Measurements from ENCODE around the gene MALRD1. TPM values are rescaled to one million over a fixed set of nuclear protein-coding genes. Genes with fewer than 3 reads are reported as not detected.
"Not testable (repeated sequence)": the region's sequence is repeated elsewhere in the genome, so short reads cannot be mapped to it uniquely, and the experiment has no call there.

MALRD1 gene
- total and polyA plus RNA-seq, 5 donors, result 0.58 to 2.7 (median 2.0) TPM

GRCh38 chr10:19488592-19489280 is 440.1 kb downstream of the MALRD1 start:
- intact Hi-C loops (cut with DNase I), result no loop called here
- Histone ChIP-seq H3K4me3 (ENCODE audit: low read length) (peak overlapping the region; percentile 46), H3K27ac (ENCODE audit: low read length) (no peak overlapping the region), H3K27me3 (ENCODE audit: control insufficient read depth, insufficient read depth) (no peaks in the 10 kb centered on the region), H3K9me3 (ENCODE audit: control insufficient read depth, low read length) (no peaks in the 10 kb centered on the region), H3K4me1 (ENCODE audit: control insufficient read depth, insufficient read depth, low read length) (no peaks in the 10 kb centered on the region)
- ATAC-seq (peak; percentile 76 to 97), DNase-seq (peak; percentile 58 to 91 (median 87))
- WGBS, result 30% methylated on average over 23 of the region's 23 CpGs

GRCh38 chr10:19491166-19491565 is 442.6 kb downstream of the MALRD1 start:
- Histone ChIP-seq H3K27ac (ENCODE audit: low read length) (no peak overlapping the region), H3K4me3 (ENCODE audit: low read length) (no peak overlapping the region), H3K27me3 (ENCODE audit: control insufficient read depth, insufficient read depth) (no peaks in the 10 kb centered on the region), H3K4me1 (ENCODE audit: control insufficient read depth, insufficient read depth, low read length) (no peaks in the 10 kb centered on the region), H3K9me3 (ENCODE audit: control insufficient read depth, low read length) (no peaks in the 10 kb centered on the region)
- ATAC-seq, result no peak
- WGBS, result 93% methylated on average over 2 of the region's 2 CpGs
- intact Hi-C loops (cut with DNase I), result no loop called here
- no peak for DNase-seq

GRCh38 chr10:19493917-19494316 is 445.3 kb downstream of the MALRD1 start:
- H3K4me1 ChIP-seq (ENCODE audit: control insufficient read depth, insufficient read depth, low read length), result no peaks in the 10 kb centered on the region
- no peaks in the 10 kb centered on the region for H3K9me3 ChIP-seq (ENCODE audit: control insufficient read depth, low read length)
- intact Hi-C loops (cut with DNase I), result no loop called here
- 87% methylated on average over 3 of the region's 3 CpGs for WGBS
- no peak overlapping the region for H3K4me3 ChIP-seq (ENCODE audit: low read length)
- no peaks in the 10 kb centered on the region for H3K27me3 ChIP-seq (ENCODE audit: control insufficient read depth, insufficient read depth)
- ATAC-seq (no peak), DNase-seq (no peak)
- no peak overlapping the region for H3K27ac ChIP-seq (ENCODE audit: low read length)

- 91% methylated on average over 4 of the region's 4 CpGs for WGBS
- Histone ChIP-seq H3K4me3 (ENCODE audit: low read length) (no peak overlapping the region), H3K27me3 (ENCODE audit: control insufficient read depth, insufficient read depth) (no peaks in the 10 kb centered on the region), H3K9me3 (ENCODE audit: control insufficient read depth, low read length) (no peaks in the 10 kb centered on the region), H3K4me1 (ENCODE audit: control insufficient read depth, insufficient read depth, low read length) (no peaks in the 10 kb centered on the region), H3K27ac (ENCODE audit: low read length) (no peak overlapping the region)
- intact Hi-C loops (cut with DNase I), result no loop called here
- ATAC-seq, result no peak
- no peak for DNase-seq
These were observed 448.4 kb downstream of the MALRD1 start for GRCh38 chr10:19497026-19497425.

- Histone ChIP-seq H3K27me3 (ENCODE audit: control insufficient read depth, insufficient read depth) (no peaks in the 10 kb centered on the region), H3K4me1 (ENCODE audit: control insufficient read depth, insufficient read depth, low read length) (no peaks in the 10 kb centered on the region), H3K4me3 (ENCODE audit: low read length) (no peak overlapping the region), H3K27ac (ENCODE audit: low read length) (no peak overlapping the region), H3K9me3 (ENCODE audit: control insufficient read depth, low read length) (no peaks in the 10 kb centered on the region)
- ATAC-seq (peak in 1 of 2 donors; percentile 38), DNase-seq (peak in 1 of 3 donors; percentile 9)
- intact Hi-C loops (cut with DNase I), result no loop called here
- 65% methylated on average over 1 of the region's 1 CpG for WGBS
These were observed 450.0 kb downstream of the MALRD1 start for GRCh38 chr10:19498393-19499290.

GRCh38 chr10:19499291-19499770 is 450.7 kb downstream of the MALRD1 start:
- 69% methylated on average over 1 of the region's 1 CpG for WGBS
- intact Hi-C loops (cut with DNase I), result no loop called here
- H3K9me3 ChIP-seq (ENCODE audit: control insufficient read depth, low read length), result no peaks in the 10 kb centered on the region
- no peaks in the 10 kb centered on the region for H3K27me3 ChIP-seq (ENCODE audit: control insufficient read depth, insufficient read depth)
- no peak overlapping the region for H3K27ac ChIP-seq (ENCODE audit: low read length)
- DNase-seq, result no peak
- H3K4me3 ChIP-seq (ENCODE audit: low read length), result no peak overlapping the region
- no peaks in the 10 kb centered on the region for H3K4me1 ChIP-seq (ENCODE audit: control insufficient read depth, insufficient read depth, low read length)
- ATAC-seq, result no peak

- no peaks in the 10 kb centered on the region for H3K9me3 ChIP-seq (ENCODE audit: control insufficient read depth, low read length)
- ATAC-seq (no peak), DNase-seq (no peak)
- H3K27ac ChIP-seq (ENCODE audit: low read length), result no peak overlapping the region
- H3K4me3 ChIP-seq (ENCODE audit: low read length), result no peak overlapping the region
- 84% methylated on average over 1 of the region's 1 CpG for WGBS
- no peaks in the 10 kb centered on the region for H3K27me3 ChIP-seq (ENCODE audit: control insufficient read depth, insufficient read depth)
- intact Hi-C loops (cut with DNase I), result no loop called here
- no peaks in the 10 kb centered on the region for H3K4me1 ChIP-seq (ENCODE audit: control insufficient read depth, insufficient read depth, low read length)
These were observed 452.4 kb downstream of the MALRD1 start for GRCh38 chr10:19500959-19501358.

GRCh38 chr10:19505320-19506312 is 457.0 kb downstream of the MALRD1 start:
- Histone ChIP-seq H3K27me3 (ENCODE audit: control insufficient read depth, insufficient read depth) (no peaks in the 10 kb centered on the region), H3K4me1 (ENCODE audit: control insufficient read depth, insufficient read depth, low read length) (no peaks in the 10 kb centered on the region), H3K4me3 (ENCODE audit: low read length) (no peak overlapping the region), H3K9me3 (ENCODE audit: control insufficient read depth, low read length) (no peaks in the 10 kb centered on the region), H3K27ac (ENCODE audit: low read length) (no peak overlapping the region)
- 81% methylated on average over 6 of the region's 6 CpGs for WGBS
- DNase-seq (no peak), ATAC-seq (no peak)
- intact Hi-C loops (cut with DNase I), result no loop called here

- intact Hi-C loops (cut with DNase I); ATAC-seq: not testable (repeated sequence)
- WGBS, result 67% methylated on average over 8 of the region's 8 CpGs
These were observed 461.6 kb downstream of the MALRD1 start for GRCh38 chr10:19510005-19510732.

GRCh38 chr10:19518109-19518508 is 469.5 kb downstream of the MALRD1 start:
- no peaks in the 10 kb centered on the region for H3K4me1 ChIP-seq (ENCODE audit: control insufficient read depth, insufficient read depth, low read length)
- no peaks in the 10 kb centered on the region for H3K9me3 ChIP-seq (ENCODE audit: control insufficient read depth, low read length)
- no peaks in the 10 kb centered on the region for H3K27me3 ChIP-seq (ENCODE audit: control insufficient read depth, insufficient read depth)
- intact Hi-C loops (cut with DNase I), result no loop called here
- ATAC-seq (no peak), DNase-seq (no peak)
- H3K4me3 ChIP-seq (ENCODE audit: low read length), result no peak overlapping the region
- H3K27ac ChIP-seq (ENCODE audit: low read length), result no peak overlapping the region

More at GRCh38 chr10:19510005-19510732, 461.6 kb downstream of the MALRD1 start:
- H3K4me3 ChIP-seq (ENCODE audit: low read length); H3K9me3 ChIP-seq (ENCODE audit: control insufficient read depth, low read length); H3K27ac ChIP-seq (ENCODE audit: low read length); H3K27me3 ChIP-seq (ENCODE audit: control insufficient read depth, insufficient read depth); DNase-seq; H3K4me1 ChIP-seq (ENCODE audit: control insufficient read depth, insufficient read depth, low read length): not testable (repeated sequence)
